Choroid plexus epithelial cell (primary cell): ENCODE data around the gene STEEP1.

Experiments used
- DNase-seq: peaks from one replicate; pipeline ENCODE4 v3.0.0-alpha.2; 2010; ENCODE audit warnings: low read depth
- H3K4me3 ChIP-seq: 2 replicates; pipeline ENCODE4 v1.5.1; 2011; ENCODE audit warnings: low read depth, mild to moderate bottlenecking, control low read depth, low read length, moderate library complexity
- TF ChIP-seq, protein P1 (sequence below): conservative IDR thresholded peaks from 2 replicates; pipeline ENCODE4 v1.5.1; 2011; ENCODE audit warnings: low read depth, mild to moderate bottlenecking, control low read depth, inconsistent platforms, low read length, moderate library complexity

The STEEP1 gene

GRCh38 chrX:119529345-119530276 lies 35.6 kb downstream of the STEEP1 start:
- TF ChIP-seq, protein P1, sequence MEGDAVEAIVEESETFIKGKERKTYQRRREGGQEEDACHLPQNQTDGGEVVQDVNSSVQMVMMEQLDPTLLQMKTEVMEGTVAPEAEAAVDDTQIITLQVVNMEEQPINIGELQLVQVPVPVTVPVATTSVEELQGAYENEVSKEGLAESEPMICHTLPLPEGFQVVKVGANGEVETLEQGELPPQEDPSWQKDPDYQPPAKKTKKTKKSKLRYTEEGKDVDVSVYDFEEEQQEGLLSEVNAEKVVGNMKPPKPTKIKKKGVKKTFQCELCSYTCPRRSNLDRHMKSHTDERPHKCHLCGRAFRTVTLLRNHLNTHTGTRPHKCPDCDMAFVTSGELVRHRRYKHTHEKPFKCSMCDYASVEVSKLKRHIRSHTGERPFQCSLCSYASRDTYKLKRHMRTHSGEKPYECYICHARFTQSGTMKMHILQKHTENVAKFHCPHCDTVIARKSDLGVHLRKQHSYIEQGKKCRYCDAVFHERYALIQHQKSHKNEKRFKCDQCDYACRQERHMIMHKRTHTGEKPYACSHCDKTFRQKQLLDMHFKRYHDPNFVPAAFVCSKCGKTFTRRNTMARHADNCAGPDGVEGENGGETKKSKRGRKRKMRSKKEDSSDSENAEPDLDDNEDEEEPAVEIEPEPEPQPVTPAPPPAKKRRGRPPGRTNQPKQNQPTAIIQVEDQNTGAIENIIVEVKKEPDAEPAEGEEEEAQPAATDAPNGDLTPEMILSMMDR: no peak
- peak; percentile 16 for DNase-seq
- no peak overlapping the region for H3K4me3 ChIP-seq

DNA sequence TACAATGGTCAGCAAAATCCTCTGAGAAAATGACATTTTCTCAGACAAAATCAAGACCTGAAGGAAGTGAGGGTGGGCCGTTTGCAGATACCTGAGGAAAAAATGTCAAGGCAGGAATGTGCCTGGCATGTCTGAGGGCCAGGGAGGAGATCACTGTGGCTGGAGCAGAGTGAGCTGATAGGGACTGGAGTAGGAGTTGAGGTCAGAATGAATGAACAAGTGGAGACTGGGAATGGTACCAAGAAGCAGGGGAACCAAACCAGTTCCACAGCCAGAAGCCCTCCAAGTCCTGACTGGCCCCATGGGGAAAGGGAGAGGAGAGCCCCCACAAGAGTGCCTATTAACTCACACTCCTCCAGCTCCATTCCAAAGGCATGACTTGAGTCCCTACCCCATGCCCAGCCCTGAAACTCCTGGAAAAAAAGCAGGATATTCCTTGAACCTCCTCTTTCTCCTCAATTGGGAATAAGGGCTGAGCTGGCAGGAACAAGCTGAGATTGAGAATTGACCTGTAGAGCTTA lies 41.5 kb downstream of the STEEP1 start:
- DNase-seq: no peak
- no peak overlapping the region for H3K4me3 ChIP-seq
- TF ChIP-seq, protein P1: no peak

GRCh38 chrX:119521246-119521645 lies 44.0 kb downstream of the STEEP1 start:
- H3K4me3 ChIP-seq: no peak overlapping the region
- DNase-seq: no peak
- TF ChIP-seq, protein P1: no peak

- DNase-seq: no peak
- TF ChIP-seq, protein P1: no peak
- no peak overlapping the region for H3K4me3 ChIP-seq
Observed at GRCh38 chrX:119518371-119518770, 46.8 kb downstream of the STEEP1 start.

- TF ChIP-seq, protein P1: peak; percentile 84
- DNase-seq: peak; percentile 82
- no peak overlapping the region for H3K4me3 ChIP-seq
Observed at GRCh38 chrX:119516157-119516702, 49.0 kb downstream of the STEEP1 start.

GRCh38 chrX:119512146-119512800 lies 52.9 kb downstream of the STEEP1 start:
- DNase-seq: peak; percentile 81
- TF ChIP-seq, protein P1: peak; percentile 73
- H3K4me3 ChIP-seq: no peak overlapping the region
